LoVo (cell line): ENCODE results near the gene SUZ12.
"Not testable (repeated sequence)": the region's sequence is repeated elsewhere in the genome, so short reads cannot be mapped to it uniquely, and the experiment has no call there.

Experiments used
- DNase-seq: peaks from one replicate; pipeline ENCODE4 v3.0.0-alpha.2; 2016; ENCODE audit warnings: low spot score

Gene SUZ12

DNA sequence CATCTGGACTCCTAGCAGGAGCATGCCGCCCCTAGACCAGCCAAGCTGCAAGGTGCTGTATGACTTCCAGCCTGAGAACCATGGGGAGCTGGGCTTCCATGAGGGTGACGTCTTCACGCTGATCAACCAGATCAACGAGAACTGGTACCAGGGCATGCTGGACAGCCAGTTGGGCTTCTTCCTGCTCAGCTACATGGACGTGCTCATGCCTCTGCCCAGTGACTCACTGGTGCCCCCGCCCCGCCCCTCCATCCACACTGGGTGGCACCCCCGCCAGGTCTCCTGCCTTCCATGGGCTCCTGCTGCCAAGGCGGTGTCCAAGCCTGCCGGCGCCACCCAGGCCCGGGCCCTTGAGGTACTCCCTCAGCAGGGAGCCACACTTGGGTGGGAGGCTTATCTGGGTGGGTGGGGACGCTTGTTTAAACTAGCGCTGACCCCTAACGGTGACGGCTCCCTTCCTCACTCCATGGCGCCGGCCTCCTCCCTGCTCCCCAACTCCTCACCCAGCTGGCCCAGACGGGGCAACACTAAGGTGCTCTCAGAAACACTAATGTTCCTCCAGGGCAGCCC lies 104.6 kb downstream of the SUZ12 start:
- DNase-seq, result not testable (repeated sequence)

DNA sequence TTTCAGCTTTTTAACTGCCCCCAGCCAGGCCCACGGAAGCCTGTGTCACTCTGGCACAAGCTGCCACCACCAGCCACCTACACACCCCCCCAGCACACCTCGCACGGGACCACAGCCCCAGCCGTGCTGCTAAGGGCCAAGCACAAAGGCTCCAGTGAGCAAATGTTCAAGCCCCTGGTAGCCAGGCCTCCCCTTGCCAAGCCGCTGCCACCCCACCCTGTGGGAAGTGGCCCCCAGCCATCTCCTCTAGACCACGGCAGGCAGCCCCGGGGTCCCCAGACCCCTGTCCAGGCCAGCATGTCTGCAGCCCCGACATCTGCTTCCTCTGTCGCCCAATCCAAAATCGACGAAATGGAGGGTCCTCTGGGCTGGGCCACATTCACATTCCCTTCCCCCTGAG lies 105.5 kb downstream of the SUZ12 start:
- DNase-seq, result not testable (repeated sequence)

DNA sequence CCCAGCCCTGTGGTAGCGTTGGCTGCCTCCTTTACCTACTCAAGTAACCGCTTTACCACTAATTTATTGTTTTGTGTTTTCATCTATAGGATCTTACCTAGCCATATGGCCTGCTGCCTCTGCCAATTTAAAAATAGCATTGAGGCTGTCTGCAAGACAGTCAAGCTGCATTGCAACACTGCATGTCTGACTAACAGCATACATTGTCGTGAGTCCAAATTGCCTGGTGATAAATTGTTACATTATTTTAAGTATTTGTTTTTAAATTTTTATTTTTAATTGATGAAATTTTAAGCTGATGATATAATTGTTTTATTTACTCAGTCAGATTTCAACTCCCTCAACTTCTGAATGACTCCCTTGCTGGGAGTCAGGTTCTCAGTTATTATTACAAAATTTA lies 108.8 kb downstream of the SUZ12 start:
- DNase-seq, result not testable (repeated sequence)

DNA sequence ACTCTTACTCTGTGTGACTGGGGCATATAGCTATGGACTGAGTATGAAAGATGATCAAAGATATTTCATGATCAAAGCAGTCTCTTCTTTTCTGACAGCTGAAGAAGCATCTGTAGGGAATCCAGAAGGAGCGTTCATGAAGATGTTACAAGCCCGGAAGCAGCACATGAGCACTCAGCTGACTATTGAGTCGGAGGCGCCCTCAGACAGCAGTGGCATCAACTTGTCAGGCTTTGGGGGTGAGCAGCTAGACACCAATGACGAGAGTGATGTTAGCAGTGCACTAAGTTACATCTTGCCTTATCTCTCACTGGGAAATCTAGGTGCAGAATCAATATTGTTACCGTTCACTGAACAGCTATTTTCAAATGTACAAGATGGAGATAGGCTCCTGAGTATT lies 110.9 kb downstream of the SUZ12 start:
- not testable (repeated sequence) for DNase-seq
